ENCODE data around the gene NHLRC2. TPM values are rescaled to one million over a fixed set of nuclear protein-coding genes. Genes with fewer than 3 reads are reported as not detected.

The NHLRC2 gene
- total RNA-seq, 1 experiment from 2014 or later, result 56.3 TPM

DNA sequence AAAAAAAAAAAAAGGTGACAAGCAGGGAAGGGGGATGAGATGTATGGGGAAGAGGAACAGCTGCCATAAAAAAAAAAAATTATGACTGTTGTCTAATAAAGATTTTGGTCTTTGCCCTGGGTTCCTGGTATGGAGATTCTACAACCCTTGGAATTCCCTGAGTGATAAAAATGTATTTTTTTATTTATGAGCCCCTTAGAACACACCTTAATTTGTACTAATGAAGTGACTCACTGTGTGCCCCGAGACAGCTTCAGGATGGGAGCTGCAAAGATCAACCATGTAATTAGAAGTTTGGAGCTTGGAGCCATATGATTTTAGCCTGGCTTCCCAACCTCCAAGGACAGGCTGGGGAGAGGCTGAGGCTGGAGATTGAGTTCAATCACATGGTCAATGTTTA is 69.7 kb downstream of the NHLRC2 start:
- TF ChIP-seq RAD21 (IDR thresholded peaks at IDR 0.05; ENCODE audit: low read depth) (no peak), ELF1 (IDR thresholded peaks at IDR 0.05; ENCODE audit: borderline replicate concordance, low read depth) (no peak), EGR1 (IDR thresholded peaks at IDR 0.05; ENCODE audit: low read depth) (no peak), YY1 (IDR thresholded peaks at IDR 0.05; ENCODE audit: extremely low read depth, insufficient replicate concordance, low read depth, low read length) (no peak), ZFX (IDR thresholded peaks at IDR 0.05) (no peak)
- DNase-seq (ENCODE audit: low read depth, low spot score) (no peak), ATAC-seq (no peak)
- H3K27ac ChIP-seq (ENCODE audit: low read depth, low read length), result no peak overlapping the region
- POLR2A ChIA-PET, result no interaction called here
- H3K4me3 ChIP-seq (replicated peaks in 1 of 2; ENCODE audit: low read depth in 1 of 2, low read length in 2 of 2), result no peak overlapping the region
- no peaks in the 10 kb centered on the region for H3K79me2 ChIP-seq (ENCODE audit: insufficient read depth, low read length)
- H3K27me3 ChIP-seq (ENCODE audit: insufficient read depth, low read length), result no peaks in the 10 kb centered on the region
- RAD21 ChIA-PET (ENCODE audit: low non-redundant PET in 1 of 2, low total read pairs in 2 of 2, uncharacterized antibody in 2 of 2, unreplicated experiment in 2 of 2), result interaction anchor here in 1 of 2 experiments (0.7 kb wide), 1 partner anchor 117 kb away, joined by 4 read pairs; no protein-coding TSS in a partner anchor
- H3K4me2 ChIP-seq (ENCODE audit: low read length), result no peak overlapping the region
- H3K9ac ChIP-seq (ENCODE audit: low read length), result no peak overlapping the region
- H3K9me2 ChIP-seq (ENCODE audit: insufficient read depth), result no peaks in the 10 kb centered on the region
- CTCF ChIA-PET, result no interaction called here
- no peaks in the 10 kb centered on the region for H3K4me1 ChIP-seq (ENCODE audit: control insufficient read depth in 1 of 2, insufficient read depth in 2 of 2, low read length in 2 of 2)
- H3K36me3 ChIP-seq (ENCODE audit: control insufficient read depth in 1 of 2, insufficient read depth in 2 of 2, low read length in 2 of 2), result no peaks in the 10 kb centered on the region
- no peak overlapping the region for H2AFZ ChIP-seq (ENCODE audit: low read depth, low read length, poor library complexity, severe bottlenecking)
- H3K9me3 ChIP-seq (ENCODE audit: control insufficient read depth in 1 of 2, insufficient read depth in 1 of 2, low read depth in 1 of 2, low read length in 2 of 2), result no peaks in the 10 kb centered on the region; a peak in 1 of 4 replicates
- BruUV-seq (replicated peaks), result no TSS peak
- H4K20me1 ChIP-seq (ENCODE audit: insufficient read depth), result no peaks in the 10 kb centered on the region
- intact Hi-C loops (cut with micrococcal nuclease), result no loop called here

GRCh38 chr10:113924664-113925063 is 70.2 kb downstream of the NHLRC2 start:
- no peak overlapping the region for H3K4me3 ChIP-seq (replicated peaks in 1 of 2; ENCODE audit: low read depth in 1 of 2, low read length in 2 of 2)
- no peaks in the 10 kb centered on the region for H3K79me2 ChIP-seq (ENCODE audit: insufficient read depth, low read length)
- ChIA-PET POLR2A (no interaction called here), CTCF (no interaction called here), RAD21 (ENCODE audit: low non-redundant PET in 1 of 2, low total read pairs in 2 of 2, uncharacterized antibody in 2 of 2, unreplicated experiment in 2 of 2) (interaction anchor here in 1 of 2 experiments (0.7 kb wide), 1 partner anchor 117 kb away, joined by 4 read pairs; no protein-coding TSS in a partner anchor)
- no TSS peak for BruUV-seq (replicated peaks)
- ATAC-seq, result no peak
- H3K9ac ChIP-seq (ENCODE audit: low read length), result no peak overlapping the region
- H3K9me3 ChIP-seq (ENCODE audit: control insufficient read depth in 1 of 2, insufficient read depth in 1 of 2, low read depth in 1 of 2, low read length in 2 of 2), result no peaks in the 10 kb centered on the region; a peak in 1 of 4 replicates
- H3K4me2 ChIP-seq (ENCODE audit: low read length), result no peak overlapping the region
- no peaks in the 10 kb centered on the region for H3K27me3 ChIP-seq (ENCODE audit: insufficient read depth, low read length)
- H3K27ac ChIP-seq (ENCODE audit: low read depth, low read length), result no peak overlapping the region
- H3K9me2 ChIP-seq (ENCODE audit: insufficient read depth), result no peaks in the 10 kb centered on the region
- intact Hi-C loops (cut with micrococcal nuclease), result no loop called here
- no peaks in the 10 kb centered on the region for H3K36me3 ChIP-seq (ENCODE audit: control insufficient read depth in 1 of 2, insufficient read depth in 2 of 2, low read length in 2 of 2)
- DNase-seq (ENCODE audit: low read depth, low spot score), result no peak
- H3K4me1 ChIP-seq (ENCODE audit: control insufficient read depth in 1 of 2, insufficient read depth in 2 of 2, low read length in 2 of 2), result no peaks in the 10 kb centered on the region
- H4K20me1 ChIP-seq (ENCODE audit: insufficient read depth), result no peaks in the 10 kb centered on the region
- H2AFZ ChIP-seq (ENCODE audit: low read depth, low read length, poor library complexity, severe bottlenecking), result no peak overlapping the region
- no peak for TF ChIP-seq EGR1 (IDR thresholded peaks at IDR 0.05; ENCODE audit: low read depth)
- no peak for TF ChIP-seq CBX3 (IDR thresholded peaks at IDR 0.05; ENCODE audit: low read depth)
- no peak for TF ChIP-seq REST (IDR thresholded peaks at IDR 0.05; ENCODE audit: low read depth)
- TF ChIP-seq YY1 (IDR thresholded peaks at IDR 0.05; ENCODE audit: extremely low read depth, insufficient replicate concordance, low read depth, low read length), result no peak
- no peak for TF ChIP-seq CEBPB (IDR thresholded peaks at IDR 0.05; ENCODE audit: low read depth)
- TF ChIP-seq JUND (IDR thresholded peaks at IDR 0.05), result no peak
- no peak for TF ChIP-seq RAD21 (IDR thresholded peaks at IDR 0.05; ENCODE audit: low read depth)
- TF ChIP-seq ATF3 (IDR thresholded peaks at IDR 0.05), result no peak
- no peak for TF ChIP-seq SIN3A (IDR thresholded peaks at IDR 0.05; ENCODE audit: low read depth)
- no peak for TF ChIP-seq CTCF (IDR thresholded peaks at IDR 0.05 in 2 of 3, conservative IDR thresholded peaks at IDR 0.05 in 1 of 3; ENCODE audit: borderline replicate concordance in 1 of 3, insufficient read depth in 1 of 3, low read depth in 2 of 3, low read length in 2 of 3)
- TF ChIP-seq EZH2 (IDR thresholded peaks at IDR 0.05), result no peak
- TF ChIP-seq SP1 (IDR thresholded peaks at IDR 0.05; ENCODE audit: low read depth), result no peak
- TF ChIP-seq ZNF274 (IDR thresholded peaks at IDR 0.05; ENCODE audit: low read depth, low read length), result no peak
- TF ChIP-seq TCF7L2 (IDR thresholded peaks at IDR 0.05; ENCODE audit: borderline replicate concordance, extremely low read depth, insufficient read depth, insufficient read length), result no peak

Data from HCT116 (cell line).